ENCODE data around the gene DYNC2I2.

DNA sequence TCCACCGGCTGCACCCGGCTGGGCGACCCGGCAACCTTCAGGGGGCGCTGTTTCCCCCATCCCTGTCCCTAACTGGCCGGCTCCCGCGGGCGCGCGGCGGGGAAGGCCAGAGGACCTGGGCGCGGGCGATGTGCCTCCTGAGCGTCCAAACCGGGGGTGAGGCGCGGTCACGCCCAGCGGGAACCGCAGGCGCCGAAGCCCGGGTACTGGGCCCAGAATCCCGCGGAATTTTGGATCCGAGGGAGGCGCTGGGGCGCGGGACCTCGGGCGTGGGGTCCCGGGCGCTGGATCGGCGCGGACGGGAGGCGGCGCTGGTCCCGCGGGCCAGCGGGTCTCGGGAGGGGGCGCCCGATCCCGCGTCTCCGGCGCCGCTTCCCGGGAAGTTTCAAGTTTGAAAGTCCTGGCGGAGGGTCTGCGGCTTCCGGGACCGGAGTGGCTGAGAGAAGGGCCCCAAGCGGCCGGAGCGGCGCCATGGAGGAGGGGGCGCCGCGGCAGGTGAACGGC, 45.9 kb upstream of the DYNC2I2 start, which contains the start of gene PKN3:
- TF ChIP-seq EP300 (IDR thresholded peaks at IDR 0.05) (no peak), POLR2A (IDR thresholded peaks at IDR 0.05) (peak in 1 of 2 donors; percentile 13), POLR2AphosphoS5 (IDR thresholded peaks at IDR 0.05) (no peak)
- TF ChIP-seq, protein P1, sequence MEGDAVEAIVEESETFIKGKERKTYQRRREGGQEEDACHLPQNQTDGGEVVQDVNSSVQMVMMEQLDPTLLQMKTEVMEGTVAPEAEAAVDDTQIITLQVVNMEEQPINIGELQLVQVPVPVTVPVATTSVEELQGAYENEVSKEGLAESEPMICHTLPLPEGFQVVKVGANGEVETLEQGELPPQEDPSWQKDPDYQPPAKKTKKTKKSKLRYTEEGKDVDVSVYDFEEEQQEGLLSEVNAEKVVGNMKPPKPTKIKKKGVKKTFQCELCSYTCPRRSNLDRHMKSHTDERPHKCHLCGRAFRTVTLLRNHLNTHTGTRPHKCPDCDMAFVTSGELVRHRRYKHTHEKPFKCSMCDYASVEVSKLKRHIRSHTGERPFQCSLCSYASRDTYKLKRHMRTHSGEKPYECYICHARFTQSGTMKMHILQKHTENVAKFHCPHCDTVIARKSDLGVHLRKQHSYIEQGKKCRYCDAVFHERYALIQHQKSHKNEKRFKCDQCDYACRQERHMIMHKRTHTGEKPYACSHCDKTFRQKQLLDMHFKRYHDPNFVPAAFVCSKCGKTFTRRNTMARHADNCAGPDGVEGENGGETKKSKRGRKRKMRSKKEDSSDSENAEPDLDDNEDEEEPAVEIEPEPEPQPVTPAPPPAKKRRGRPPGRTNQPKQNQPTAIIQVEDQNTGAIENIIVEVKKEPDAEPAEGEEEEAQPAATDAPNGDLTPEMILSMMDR (IDR thresholded peaks at IDR 0.05) = peak; percentile 66 to 88

Data from suprapubic skin (tissue), 4 donors.